ENCODE results near the gene PDE4B.

GRCh38 chr1:66214901-66215300 lies 422.2 kb downstream of the PDE4B start:
- TF ChIP-seq CTCF (IDR thresholded peaks at IDR 0.05; ENCODE audit: insufficient read depth, low read depth, low read length) (no peak), EZH2 (IDR thresholded peaks at IDR 0.05; ENCODE audit: insufficient read depth, low read length) (no peak)
